Measurements from ENCODE around the gene GALR3.

Gene GALR3

GRCh38 chr22:37806409-37807333 is 16.5 kb upstream of the GALR3 start:
- DNase-seq (ENCODE audit: low read depth, low spot score), result no peak
- Histone ChIP-seq H3K36me3 (ENCODE audit: insufficient read depth, low read length) (no peaks in the 10 kb centered on the region), H3K9me3 (ENCODE audit: low read depth, low read length) (no peaks in the 10 kb centered on the region), H3K9ac (ENCODE audit: insufficient read length) (peak overlapping the region; percentile 84), H3K27ac (peak overlapping the region; percentile 12; the same call in 1 of the 2 replicates), H3K4me3 (peak overlapping the region; percentile 79)
- TF ChIP-seq EZH2 (IDR thresholded peaks at IDR 0.05), result no peak
- TF ChIP-seq FOXP2 (optimal IDR thresholded peaks at IDR 0.05; ENCODE audit: control extremely low read depth, extremely low read length, insufficient read depth), result no peak
- TF ChIP-seq POLR2AphosphoS5 (IDR thresholded peaks at IDR 0.05; ENCODE audit: borderline replicate concordance, low read depth, low read length), result no peak

GRCh38 chr22:37807410-37808293 is 15.5 kb upstream of the GALR3 start, which contains the start of gene GCAT:
Gene GCAT (plus strand): TSS chr22:37807934. CDS start chr22:37807968, 34 bp downstream.
- H3K4me3 ChIP-seq, result peak within 1 kb of the TSS; percentile 79
- TF ChIP-seq EZH2 (IDR thresholded peaks at IDR 0.05) (no peak), FOXP2 (optimal IDR thresholded peaks at IDR 0.05; ENCODE audit: control extremely low read depth, extremely low read length, insufficient read depth) (no peak), POLR2AphosphoS5 (IDR thresholded peaks at IDR 0.05; ENCODE audit: borderline replicate concordance, low read depth, low read length) (peak; percentile 63; the same call in 1 of the 2 replicates)
- H3K27ac ChIP-seq, result peak within 1 kb of the TSS; percentile 12; the same call in 1 of the 2 replicates
- H3K9me3 ChIP-seq (ENCODE audit: low read depth, low read length), result no peaks in the 10 kb centered on the region
- H3K36me3 ChIP-seq (ENCODE audit: insufficient read depth, low read length), result no peaks in the 10 kb centered on the region
- no peak for DNase-seq (ENCODE audit: low read depth, low spot score)
- peak within 1 kb of the TSS; percentile 84 for H3K9ac ChIP-seq (ENCODE audit: insufficient read length)

- Histone ChIP-seq H3K4me3 (peak overlapping the region; percentile 79), H3K9me3 (ENCODE audit: low read depth, low read length) (no peaks in the 10 kb centered on the region), H3K36me3 (ENCODE audit: insufficient read depth, low read length) (no peaks in the 10 kb centered on the region), H3K27ac (no peak overlapping the region), H3K9ac (ENCODE audit: insufficient read length) (peak overlapping the region; percentile 79)
- TF ChIP-seq POLR2AphosphoS5 (IDR thresholded peaks at IDR 0.05; ENCODE audit: borderline replicate concordance, low read depth, low read length), result no peak
- no peak for TF ChIP-seq FOXP2 (optimal IDR thresholded peaks at IDR 0.05; ENCODE audit: control extremely low read depth, extremely low read length, insufficient read depth)
- no peak for TF ChIP-seq EZH2 (IDR thresholded peaks at IDR 0.05)
- no peak for DNase-seq (ENCODE audit: low read depth, low spot score)
Measured at GRCh38 chr22:37808294-37808657, 14.9 kb upstream of the GALR3 start.

- Histone ChIP-seq H3K9ac (ENCODE audit: insufficient read length) (no peak overlapping the region), H3K27ac (no peak overlapping the region), H3K4me3 (no peak overlapping the region), H3K36me3 (ENCODE audit: insufficient read depth, low read length) (no peaks in the 10 kb centered on the region), H3K9me3 (ENCODE audit: low read depth, low read length) (no peaks in the 10 kb centered on the region)
- no peak for TF ChIP-seq FOXP2 (optimal IDR thresholded peaks at IDR 0.05; ENCODE audit: control extremely low read depth, extremely low read length, insufficient read depth)
- TF ChIP-seq EZH2 (IDR thresholded peaks at IDR 0.05), result no peak
- TF ChIP-seq POLR2AphosphoS5 (IDR thresholded peaks at IDR 0.05; ENCODE audit: borderline replicate concordance, low read depth, low read length), result no peak
- no peak for DNase-seq (ENCODE audit: low read depth, low spot score)
Measured at GRCh38 chr22:37809672-37810333, 13.4 kb upstream of the GALR3 start.

- H3K27ac ChIP-seq, result no peak overlapping the region
- no peak for DNase-seq (ENCODE audit: low read depth, low spot score)
- TF ChIP-seq POLR2AphosphoS5 (IDR thresholded peaks at IDR 0.05; ENCODE audit: borderline replicate concordance, low read depth, low read length), result no peak
- no peak for TF ChIP-seq FOXP2 (optimal IDR thresholded peaks at IDR 0.05; ENCODE audit: control extremely low read depth, extremely low read length, insufficient read depth)
- no peak for TF ChIP-seq EZH2 (IDR thresholded peaks at IDR 0.05)
Measured at GRCh38 chr22:37811867-37812266, 11.3 kb upstream of the GALR3 start.

GRCh38 chr22:37812869-37813678 is 10.1 kb upstream of the GALR3 start:
- DNase-seq (ENCODE audit: low read depth, low spot score), result no peak
- no peak overlapping the region for H3K4me3 ChIP-seq
- no peak for TF ChIP-seq EZH2 (IDR thresholded peaks at IDR 0.05)
- TF ChIP-seq FOXP2 (optimal IDR thresholded peaks at IDR 0.05; ENCODE audit: control extremely low read depth, extremely low read length, insufficient read depth), result no peak
- no peak for TF ChIP-seq POLR2AphosphoS5 (IDR thresholded peaks at IDR 0.05; ENCODE audit: borderline replicate concordance, low read depth, low read length)
- H3K9me3 ChIP-seq (ENCODE audit: low read depth, low read length), result no peaks in the 10 kb centered on the region
- H3K36me3 ChIP-seq (ENCODE audit: insufficient read depth, low read length), result no peaks in the 10 kb centered on the region
- H3K9ac ChIP-seq (ENCODE audit: insufficient read length), result no peak overlapping the region
- H3K27ac ChIP-seq, result no peak overlapping the region

More at GRCh38 chr22:37811867-37812266, 11.3 kb upstream of the GALR3 start:
- H3K9ac ChIP-seq (ENCODE audit: insufficient read length), result no peak overlapping the region
- no peak overlapping the region for H3K4me3 ChIP-seq
- H3K9me3 ChIP-seq (ENCODE audit: low read depth, low read length), result no peaks in the 10 kb centered on the region
- no peaks in the 10 kb centered on the region for H3K36me3 ChIP-seq (ENCODE audit: insufficient read depth, low read length)

- H3K9me3 ChIP-seq (ENCODE audit: low read depth, low read length), result no peaks in the 10 kb centered on the region
- no peaks in the 10 kb centered on the region for H3K36me3 ChIP-seq (ENCODE audit: insufficient read depth, low read length)
- H3K4me3 ChIP-seq, result no peak overlapping the region
- TF ChIP-seq POLR2AphosphoS5 (IDR thresholded peaks at IDR 0.05; ENCODE audit: borderline replicate concordance, low read depth, low read length) (no peak), EZH2 (IDR thresholded peaks at IDR 0.05) (no peak), FOXP2 (optimal IDR thresholded peaks at IDR 0.05; ENCODE audit: control extremely low read depth, extremely low read length, insufficient read depth) (no peak)
- no peak overlapping the region for H3K9ac ChIP-seq (ENCODE audit: insufficient read length)
- no peak overlapping the region for H3K27ac ChIP-seq
- DNase-seq (ENCODE audit: low read depth, low spot score), result no peak
Measured at GRCh38 chr22:37815593-37815992, 7.6 kb upstream of the GALR3 start.

All from SK-N-MC (cell line).